ENCODE measurements around the gene SLC16A2. TPM values are rescaled to one million over a fixed set of nuclear protein-coding genes. Genes with fewer than 3 reads are reported as not detected.

SLC16A2 gene
- total RNA-seq, 4 donors from 2014 or later = 0.99 to 6.7 (median 2.9) TPM

- Histone ChIP-seq H3K4me3 (peak overlapping the region; percentile 34 to 64 (median 54)), H3K4me1 (peaks cover 0 to 37% (median 0%) of the 10 kb centered on the region in 3 donors), H3K27ac (peak overlapping the region; percentile 70 to 91 (median 87)), H3K9me3 (no peaks in the 10 kb centered on the region), H3K36me3 (no peaks in the 10 kb centered on the region), H3K27me3 (no peaks in the 10 kb centered on the region)
- DNase-seq = no peak
- WGBS, 2 donors = 29% methylated on average over 2 of the region's 54 CpGs; no CpG with 5 or more reads in 1 of the 2 donors
- intact Hi-C loops (cut with DNase I) = no loop called here
- no peak for TF ChIP-seq CTCF (IDR thresholded peaks at IDR 0.05)
- no peak for TF ChIP-seq POLR2A (IDR thresholded peaks at IDR 0.05)
Measured at GRCh38 chrX:74420196-74421035, 877 bp upstream of the SLC16A2 start.

GRCh38 chrX:74421740-74422352 lies 553 bp downstream of the SLC16A2 start:
- TF ChIP-seq CTCF (IDR thresholded peaks at IDR 0.05) (no peak), POLR2A (IDR thresholded peaks at IDR 0.05) (no peak)
- Histone ChIP-seq H3K27ac (peak overlapping the region in 3 of 4 donors; percentile 85 to 91 (median 89)), H3K27me3 (no peaks in the 10 kb centered on the region), H3K4me3 (peak overlapping the region; percentile 34 to 64 (median 54)), H3K36me3 (no peaks in the 10 kb centered on the region), H3K4me1 (peaks cover 0 to 37% (median 0%) of the 10 kb centered on the region in 3 donors), H3K9me3 (no peaks in the 10 kb centered on the region)
- intact Hi-C loops (cut with DNase I) = no loop called here
- WGBS, 2 donors = 0 to 43% methylated on average over 2 to 6 of the region's 46 CpGs
- DNase-seq = no peak

- peak in 1 of 4 donors; percentile 34 for TF ChIP-seq POLR2A (IDR thresholded peaks at IDR 0.05)
- TF ChIP-seq CTCF (IDR thresholded peaks at IDR 0.05) = no peak
- no peaks in the 10 kb centered on the region for H3K9me3 ChIP-seq
- H3K4me3 ChIP-seq = peak overlapping the region; percentile 34 to 64 (median 54)
- peaks cover 0 to 37% (median 0%) of the 10 kb centered on the region in 3 donors for H3K4me1 ChIP-seq
- no peak for DNase-seq
- peak overlapping the region; percentile 34 to 91 (median 84) for H3K27ac ChIP-seq
- H3K27me3 ChIP-seq = no peaks in the 10 kb centered on the region
- intact Hi-C loops (cut with DNase I) = no loop called here
- H3K36me3 ChIP-seq = no peaks in the 10 kb centered on the region
- 0 to 59% methylated on average over 7 to 13 of the region's 44 CpGs for WGBS, 2 donors
Measured at GRCh38 chrX:74422576-74423288, 1.4 kb downstream of the SLC16A2 start.

GRCh38 chrX:74423289-74423998 lies 2.2 kb downstream of the SLC16A2 start:
- Histone ChIP-seq H3K36me3 (no peaks in the 10 kb centered on the region), H3K4me3 (peak overlapping the region in 2 of 4 donors; percentile 54 to 64), H3K27me3 (no peaks in the 10 kb centered on the region), H3K4me1 (peaks cover 0 to 37% (median 0%) of the 10 kb centered on the region in 3 donors), H3K9me3 (no peaks in the 10 kb centered on the region), H3K27ac (peak overlapping the region in 3 of 4 donors; percentile 83 to 91 (median 85))
- TF ChIP-seq CTCF (IDR thresholded peaks at IDR 0.05) = peak in 1 of 6 experiments; percentile 8
- no peak for TF ChIP-seq POLR2A (IDR thresholded peaks at IDR 0.05)
- intact Hi-C loops (cut with DNase I) = no loop called here
- 74% methylated on average over 4 of the region's 6 CpGs; no CpG with 5 or more reads in 1 of the 2 donors for WGBS, 2 donors
- no peak for DNase-seq

All from esophagus squamous epithelium (tissue), 5 donors.